UCSD-AML1 (cell line): ENCODE measurements around the gene EFNA1.
A peak's percentile ranks its signal among the peaks of the same experiment; 100 is the strongest.
"Not testable (repeated sequence)": the region's sequence is repeated elsewhere in the genome, so short reads cannot be mapped to it uniquely, and the experiment has no call there.

ENCODE experiments used
- DNase-seq: peaks from one replicate; lab custom pipeline; 2025; ENCODE audit not compliant: unreplicated experiment; lab: John Stamatoyannopoulos, UW

Gene EFNA1

DNA sequence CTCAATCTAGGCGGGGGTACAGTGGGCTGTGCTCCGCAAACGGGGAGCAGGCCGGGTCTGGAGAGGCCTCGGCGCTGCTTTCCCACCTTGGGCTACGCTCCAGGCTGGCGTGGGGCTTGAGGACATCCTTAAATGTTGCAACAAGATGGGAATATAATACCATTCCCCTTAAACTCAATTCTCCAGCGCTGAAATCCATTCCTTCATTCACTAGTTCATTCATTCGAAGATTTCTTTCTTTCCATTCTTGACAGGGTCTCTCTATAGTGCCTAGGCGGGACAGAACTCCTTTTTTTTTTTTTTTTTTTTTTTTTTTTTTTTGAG, 12.9 kb downstream of the EFNA1 start:
- no peak for DNase-seq

DNA sequence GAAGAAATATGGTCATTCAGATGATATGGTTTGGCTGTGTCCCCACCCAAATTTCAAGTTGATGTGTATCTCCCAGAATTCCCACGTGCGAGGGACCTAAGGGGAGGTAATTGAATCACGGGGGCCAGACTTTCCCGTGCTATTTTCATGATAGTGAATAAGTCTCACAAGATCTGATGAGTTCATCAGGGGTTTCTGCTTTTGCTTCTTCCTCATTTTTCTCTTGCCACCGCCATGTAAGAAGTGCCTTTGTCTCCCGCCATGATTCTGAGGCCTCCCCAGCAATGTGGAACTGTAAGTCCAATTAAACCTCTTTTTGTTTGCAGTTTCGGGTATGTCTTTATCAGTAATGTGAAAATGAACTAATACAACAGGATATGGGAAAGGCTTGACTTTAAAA, 14.1 kb downstream of the EFNA1 start:
- DNase-seq, result no peak

DNA sequence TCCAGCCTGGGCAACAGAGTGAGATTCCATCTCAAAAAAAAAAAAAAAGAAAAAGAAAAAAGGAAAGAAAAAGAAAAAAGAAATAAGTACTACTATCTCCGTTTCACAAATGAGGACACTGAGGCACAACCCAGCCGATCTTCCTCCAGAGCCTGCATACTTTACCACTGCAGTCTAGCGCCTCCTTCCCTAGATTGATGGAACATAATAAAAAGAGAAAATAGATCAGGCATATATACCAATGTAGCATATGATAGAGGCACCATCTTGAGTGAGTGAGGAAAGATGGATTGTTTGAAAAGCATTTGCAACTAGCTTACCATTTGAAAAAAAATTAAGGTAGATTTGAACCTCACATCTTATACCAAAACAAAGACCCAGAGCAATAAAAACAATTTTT, 17.8 kb downstream of the EFNA1 start:
- no peak for DNase-seq

DNA sequence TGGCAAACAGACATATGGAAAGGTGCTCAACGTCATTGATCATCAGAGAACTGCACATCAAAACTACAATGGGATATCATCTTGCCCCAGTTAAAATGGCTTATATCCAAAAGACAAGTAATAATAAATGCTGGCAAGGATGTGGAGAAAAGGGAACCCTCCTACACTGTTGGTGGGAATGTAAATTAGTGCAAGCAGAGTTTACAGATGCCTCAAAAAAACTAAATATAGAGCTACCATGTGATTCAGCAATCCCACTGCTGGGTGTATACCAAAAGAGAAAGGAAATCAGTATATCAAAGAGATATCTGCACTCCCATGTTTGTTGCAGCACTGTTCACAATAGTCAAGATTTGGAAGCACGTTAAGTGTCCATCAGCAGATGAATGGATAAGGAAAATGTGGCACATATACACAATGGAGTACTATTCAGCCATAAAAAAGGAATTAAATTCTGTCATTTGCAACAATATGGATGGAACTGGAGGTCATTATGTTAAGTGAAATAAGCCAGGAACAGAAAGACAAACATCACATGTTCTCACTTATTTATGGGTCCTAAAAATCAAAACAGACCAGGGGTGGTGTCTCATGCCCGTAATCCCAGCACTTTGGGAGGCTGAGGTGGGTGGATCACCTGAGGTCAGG, 28.4 kb downstream of the EFNA1 start:
- DNase-seq, result not testable (repeated sequence)

DNA sequence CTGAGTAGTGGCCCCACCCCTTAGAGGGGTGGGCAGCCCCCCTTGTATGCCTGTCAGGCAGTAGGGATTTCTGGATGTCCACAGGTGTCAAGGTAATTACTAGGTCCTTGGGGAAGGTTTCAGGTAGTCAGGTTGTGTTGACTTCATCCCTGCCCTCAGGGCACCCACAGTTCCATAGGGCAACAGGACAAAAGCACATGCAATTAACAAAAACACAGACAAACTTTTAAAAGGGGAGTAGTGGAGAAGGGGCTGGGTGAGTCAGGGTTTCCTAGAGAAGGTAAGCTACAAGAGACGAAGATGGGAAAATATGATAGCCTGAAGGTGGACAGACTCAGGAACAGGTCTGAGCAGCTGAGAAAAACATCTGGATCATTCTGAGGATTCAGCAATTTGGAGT, 31.3 kb downstream of the EFNA1 start:
- DNase-seq, result no peak

DNA sequence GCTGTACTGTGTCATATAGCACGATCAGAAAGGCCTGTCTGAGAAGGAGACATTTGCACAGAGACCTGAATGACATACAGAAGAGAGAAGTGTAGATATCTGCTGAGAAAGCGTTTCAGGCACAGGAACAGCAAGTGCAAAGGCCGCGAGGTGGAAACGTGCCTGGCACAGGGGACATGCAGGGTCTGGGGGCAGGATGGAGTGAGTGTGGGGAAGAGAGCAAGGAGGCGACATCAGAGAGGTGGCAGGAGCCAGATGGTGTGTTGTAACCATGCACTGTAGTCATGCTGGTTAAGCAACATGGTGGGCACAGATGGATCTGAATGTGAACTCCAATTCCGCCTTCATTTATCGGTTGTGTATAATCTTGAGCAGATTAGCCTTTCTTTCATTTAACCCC, 32.5 kb downstream of the EFNA1 start:
- no peak for DNase-seq

DNA sequence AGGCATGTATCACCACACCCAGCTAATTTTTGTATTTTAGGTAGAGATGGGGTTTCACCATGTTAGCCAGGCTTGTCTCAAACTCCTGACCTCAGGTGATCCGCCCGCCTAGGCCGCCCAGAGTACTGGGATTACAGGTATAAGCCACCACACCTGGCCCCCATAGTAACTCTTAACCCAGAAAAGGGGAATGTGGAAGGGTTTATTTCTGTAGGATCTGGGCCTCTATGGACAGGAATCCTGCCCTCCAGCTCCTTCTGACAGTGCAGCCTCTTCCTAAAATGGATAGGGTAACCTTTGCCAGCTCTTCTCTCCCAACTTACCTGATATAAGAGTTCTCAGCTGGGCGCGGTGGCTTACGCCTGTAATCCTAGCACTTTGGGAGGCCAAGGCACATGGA, 35.0 kb downstream of the EFNA1 start:
- not testable (repeated sequence) for DNase-seq

DNA sequence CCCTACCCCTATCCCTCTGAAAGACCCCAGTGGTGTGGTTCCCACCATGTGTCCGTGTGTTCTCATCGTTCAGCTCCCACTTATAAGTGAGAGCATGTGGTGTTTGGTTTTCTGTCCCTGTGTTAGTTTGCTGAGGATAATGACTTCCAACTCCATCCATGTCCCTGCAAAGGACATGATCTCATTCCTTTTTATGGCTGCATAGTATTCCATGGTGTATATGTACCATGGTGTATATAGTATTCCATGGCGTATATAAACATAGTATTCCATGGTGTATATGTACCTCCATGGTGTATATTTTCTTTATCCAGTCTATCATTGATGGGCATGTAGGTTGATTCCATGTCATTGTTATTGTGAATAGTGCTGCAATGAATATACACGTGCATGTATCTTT, 36.1 kb downstream of the EFNA1 start:
- not testable (repeated sequence) for DNase-seq

DNA sequence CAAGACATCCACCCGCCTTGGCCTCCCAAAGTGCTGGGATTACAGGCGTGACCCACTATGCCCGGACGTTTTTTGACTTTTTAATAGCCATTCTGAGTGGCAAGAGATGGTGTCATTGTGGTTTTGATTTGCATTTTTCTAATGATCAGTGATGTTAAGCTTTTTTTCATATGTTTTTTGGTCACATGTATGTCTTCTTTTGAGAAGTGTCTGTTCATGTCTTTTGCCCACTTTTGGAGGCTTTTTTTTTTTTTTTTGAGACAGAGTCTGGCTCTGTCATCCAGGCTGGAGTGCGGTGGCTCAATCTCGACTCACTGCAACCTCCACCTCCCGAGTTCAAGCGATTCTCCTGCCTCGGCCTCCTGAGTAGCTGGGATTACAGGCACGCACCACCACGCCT, 36.9 kb downstream of the EFNA1 start:
- DNase-seq, result not testable (repeated sequence)

DNA sequence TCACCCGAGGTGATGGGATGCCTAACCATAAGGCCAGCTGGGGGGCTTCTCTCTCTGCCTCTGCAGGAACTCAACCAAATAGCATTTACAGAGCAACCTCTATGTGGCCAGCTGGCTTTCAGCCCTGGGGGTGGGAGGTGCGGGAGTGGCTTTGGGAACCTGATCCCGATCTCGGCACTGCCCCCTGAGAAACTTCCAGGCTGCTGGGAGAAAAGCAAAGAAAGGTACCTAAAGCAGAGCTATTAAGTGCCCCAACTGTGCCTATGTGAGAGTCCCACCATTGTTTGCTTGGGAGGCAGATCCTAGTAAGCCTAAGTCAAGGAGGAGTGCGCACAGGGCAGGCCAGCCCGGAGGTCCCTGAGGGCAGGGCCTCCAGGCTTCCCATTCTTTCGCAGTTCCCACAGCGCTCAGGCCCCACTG, 38.4 kb downstream of the EFNA1 start:
- no peak for DNase-seq

DNA sequence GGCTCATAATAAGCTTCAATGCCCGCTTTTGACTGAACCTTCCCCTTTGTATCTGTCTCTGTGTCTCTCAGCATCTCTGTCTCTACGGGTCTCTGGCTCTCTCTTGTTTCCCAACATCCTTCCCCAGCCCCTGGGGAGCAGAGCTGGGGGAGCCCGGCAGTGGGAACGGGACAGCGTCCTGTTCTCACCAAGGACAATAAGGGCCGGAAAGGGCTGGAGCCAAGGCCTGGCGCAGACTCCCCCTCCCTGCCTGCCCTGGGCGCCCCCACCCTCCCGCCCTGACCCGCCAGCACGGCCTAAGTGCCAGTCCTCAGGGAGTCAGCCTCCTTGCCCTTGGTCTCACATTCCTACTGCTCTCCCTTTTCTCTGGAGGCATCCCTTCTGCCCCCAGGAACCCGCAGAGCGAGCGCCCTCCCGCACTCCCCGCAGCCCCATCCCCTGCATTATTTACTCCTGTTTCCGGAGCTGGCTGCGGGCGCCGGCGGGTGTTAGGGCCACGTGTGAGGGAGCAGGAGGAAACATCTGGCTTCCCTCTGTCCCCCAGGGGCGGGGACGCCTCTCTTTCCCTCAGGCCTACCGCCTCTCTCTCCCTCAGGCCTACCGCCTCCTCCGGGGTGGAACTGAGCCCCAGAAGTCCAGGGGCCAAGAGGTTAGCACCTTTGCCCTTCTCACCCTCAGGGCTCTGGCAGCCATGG, 38.9 kb downstream of the EFNA1 start:
- DNase-seq, result peak; percentile 91

DNA sequence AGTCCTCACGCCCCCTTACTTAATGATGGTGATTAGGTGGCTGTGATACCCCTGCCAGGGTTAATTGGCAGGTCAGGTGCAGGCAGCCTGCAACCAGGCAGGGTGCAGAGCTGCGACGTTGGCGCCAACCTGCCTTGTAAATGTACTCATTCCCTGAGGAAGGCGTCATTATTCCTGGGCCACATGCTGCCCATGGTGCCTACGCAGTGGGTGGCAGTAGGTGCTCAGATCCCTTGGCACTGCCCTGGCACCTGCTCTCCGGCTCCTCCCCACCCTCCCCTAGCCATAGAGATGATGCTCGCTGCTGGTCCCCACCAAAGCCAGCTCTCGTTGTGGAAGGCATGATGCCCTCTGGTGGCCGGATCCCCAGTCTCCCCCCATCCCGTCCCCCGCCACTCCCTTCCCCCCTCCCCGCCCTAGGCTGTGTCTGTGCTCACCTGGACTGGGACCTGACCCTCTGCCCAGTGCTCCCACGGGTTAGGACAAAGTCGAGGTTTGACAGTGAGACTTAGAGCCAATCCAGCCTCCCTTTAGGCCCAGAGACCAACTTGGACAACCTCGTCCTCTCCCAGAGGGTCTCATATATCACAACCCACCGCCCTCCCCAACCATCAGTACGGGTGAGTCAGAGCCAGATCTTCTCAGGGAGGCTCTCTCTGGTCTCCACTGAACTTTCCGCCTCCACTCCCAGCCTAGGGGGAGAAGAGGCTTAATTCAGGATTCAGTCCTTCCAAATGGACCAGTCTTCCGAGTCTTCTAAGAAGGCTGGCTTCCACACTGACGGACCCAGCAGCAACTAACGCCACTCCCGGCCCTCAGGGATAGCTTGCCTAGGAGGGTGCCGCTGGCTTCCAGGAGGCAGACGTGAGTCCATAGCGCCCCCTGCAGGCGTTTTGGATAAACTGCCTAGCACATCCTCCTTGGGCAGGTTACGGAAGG, 39.8 kb downstream of the EFNA1 start:
- DNase-seq, result peak; percentile 89

DNA sequence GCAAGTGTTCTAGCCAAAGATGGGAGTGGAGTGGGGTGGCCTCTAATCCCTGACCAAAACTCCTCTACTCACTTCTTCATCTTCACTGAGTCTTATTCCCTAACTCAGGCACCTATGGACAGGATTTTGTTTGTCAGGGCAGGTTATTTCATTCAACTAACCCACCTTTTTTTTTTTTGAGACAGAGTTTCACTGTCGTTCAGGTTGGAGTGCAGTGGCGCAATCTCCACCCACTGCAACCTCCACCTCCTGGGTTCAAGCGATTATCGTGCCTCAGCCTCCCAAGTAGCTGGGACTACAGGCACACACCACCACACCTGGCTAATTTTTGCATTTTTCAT, 40.4 kb downstream of the EFNA1 start:
- DNase-seq, result not testable (repeated sequence)

DNA sequence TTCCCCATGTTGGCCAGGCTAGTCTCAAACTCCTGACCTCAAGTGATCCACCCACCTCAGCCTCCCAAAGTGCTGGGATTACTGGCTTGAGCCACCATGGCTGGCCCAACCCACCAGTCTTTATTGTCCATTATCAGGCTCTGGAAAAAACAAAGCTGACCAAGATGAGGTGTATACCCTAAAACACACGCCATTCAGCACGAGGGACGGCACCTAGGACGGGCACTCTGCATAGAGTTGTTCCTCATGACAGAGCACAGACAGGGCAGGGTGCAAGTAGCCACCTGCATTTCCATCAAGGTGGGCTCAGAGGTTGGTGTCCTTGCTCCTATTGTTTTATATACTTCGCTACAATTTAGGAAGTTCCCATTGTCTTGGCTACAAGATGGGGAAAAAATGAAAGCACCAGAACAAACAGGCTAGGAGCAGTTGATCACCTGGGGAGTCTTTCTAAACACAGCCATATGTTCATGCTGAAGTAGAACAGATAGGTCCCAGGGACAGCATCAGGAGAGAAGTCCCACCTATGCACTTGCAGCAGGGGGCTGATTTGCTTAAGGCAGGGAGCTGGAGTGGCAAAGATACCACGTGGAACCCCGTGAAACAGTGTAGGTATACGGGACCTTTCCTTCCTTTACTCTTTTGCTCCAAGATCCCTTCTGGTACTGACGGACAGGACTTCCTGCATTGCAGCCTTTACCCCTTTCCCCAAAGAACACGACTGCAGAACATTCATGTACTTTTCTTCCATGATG, 41.0 kb downstream of the EFNA1 start:
- DNase-seq, result no peak

DNA sequence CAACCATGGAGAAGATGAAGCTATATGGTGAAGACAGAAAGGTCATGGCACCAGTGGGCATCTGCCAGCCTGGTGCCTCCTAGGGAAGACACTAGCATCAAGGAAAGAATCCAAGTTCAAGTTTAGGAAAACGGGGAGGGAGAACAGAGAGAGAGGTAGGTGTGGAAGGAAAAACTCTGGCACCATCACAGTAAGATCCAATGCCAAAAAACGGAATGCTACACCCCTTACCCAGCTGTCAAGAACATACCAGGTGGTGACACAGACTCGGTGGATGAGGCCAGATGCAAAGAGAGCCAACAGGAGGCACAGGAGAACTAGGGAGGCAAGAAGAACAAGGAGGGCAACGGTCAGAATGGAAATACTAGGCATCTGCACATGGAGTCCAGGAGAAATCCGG, 41.9 kb downstream of the EFNA1 start:
- DNase-seq, result no peak

DNA sequence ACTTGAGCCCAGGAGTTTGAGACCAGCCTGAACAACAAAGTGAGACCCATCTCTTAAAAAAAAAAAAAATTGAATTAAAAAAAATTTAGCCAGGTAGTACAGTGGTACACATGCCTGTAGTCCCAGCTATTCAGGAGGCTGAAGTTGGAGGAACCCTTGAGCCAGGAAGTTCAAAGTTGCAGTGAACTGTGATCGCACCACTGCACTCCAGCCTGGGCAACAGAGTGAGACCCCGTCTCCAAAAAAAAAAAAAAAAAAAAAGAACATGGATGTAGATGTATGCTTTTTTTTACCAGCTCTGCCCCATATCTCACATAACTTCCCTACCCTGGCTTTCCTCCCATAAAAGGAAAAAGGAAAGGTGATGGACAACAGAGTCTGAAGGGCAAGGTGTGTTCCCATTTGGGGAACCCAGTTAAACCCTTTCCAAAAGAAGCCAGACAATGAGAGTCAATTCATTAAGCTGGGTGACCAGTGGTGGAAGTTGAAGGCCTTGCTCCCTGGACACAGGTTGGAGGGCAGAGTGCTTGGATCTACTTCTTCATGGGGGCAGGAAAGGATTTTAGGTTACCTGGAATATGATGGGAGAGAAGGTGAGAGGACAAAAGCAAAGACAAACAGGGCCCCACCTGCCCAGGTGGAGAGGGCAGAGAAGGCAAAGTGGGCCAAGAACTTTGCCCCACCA, 42.6 kb downstream of the EFNA1 start:
- DNase-seq, result no peak

DNA sequence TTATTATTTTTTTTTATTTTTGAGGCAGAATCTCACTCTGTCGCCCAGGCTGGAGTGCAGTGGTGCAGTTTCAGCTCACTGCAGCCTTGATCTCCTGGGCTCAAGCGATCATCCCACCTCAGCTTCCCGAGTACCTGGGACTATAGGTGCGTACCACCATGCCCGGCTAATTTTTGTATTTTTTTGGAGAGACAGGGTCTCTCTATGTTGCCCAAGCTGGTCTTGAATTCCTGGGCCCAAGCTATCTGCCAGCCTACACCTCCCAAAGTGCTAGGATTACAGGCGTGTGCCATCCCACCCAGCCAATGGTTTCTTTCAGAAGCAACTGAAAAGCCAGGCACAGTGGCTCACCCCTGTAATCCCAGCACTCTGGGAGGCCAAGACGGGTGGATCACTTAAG, 43.1 kb downstream of the EFNA1 start:
- no peak for DNase-seq

DNA sequence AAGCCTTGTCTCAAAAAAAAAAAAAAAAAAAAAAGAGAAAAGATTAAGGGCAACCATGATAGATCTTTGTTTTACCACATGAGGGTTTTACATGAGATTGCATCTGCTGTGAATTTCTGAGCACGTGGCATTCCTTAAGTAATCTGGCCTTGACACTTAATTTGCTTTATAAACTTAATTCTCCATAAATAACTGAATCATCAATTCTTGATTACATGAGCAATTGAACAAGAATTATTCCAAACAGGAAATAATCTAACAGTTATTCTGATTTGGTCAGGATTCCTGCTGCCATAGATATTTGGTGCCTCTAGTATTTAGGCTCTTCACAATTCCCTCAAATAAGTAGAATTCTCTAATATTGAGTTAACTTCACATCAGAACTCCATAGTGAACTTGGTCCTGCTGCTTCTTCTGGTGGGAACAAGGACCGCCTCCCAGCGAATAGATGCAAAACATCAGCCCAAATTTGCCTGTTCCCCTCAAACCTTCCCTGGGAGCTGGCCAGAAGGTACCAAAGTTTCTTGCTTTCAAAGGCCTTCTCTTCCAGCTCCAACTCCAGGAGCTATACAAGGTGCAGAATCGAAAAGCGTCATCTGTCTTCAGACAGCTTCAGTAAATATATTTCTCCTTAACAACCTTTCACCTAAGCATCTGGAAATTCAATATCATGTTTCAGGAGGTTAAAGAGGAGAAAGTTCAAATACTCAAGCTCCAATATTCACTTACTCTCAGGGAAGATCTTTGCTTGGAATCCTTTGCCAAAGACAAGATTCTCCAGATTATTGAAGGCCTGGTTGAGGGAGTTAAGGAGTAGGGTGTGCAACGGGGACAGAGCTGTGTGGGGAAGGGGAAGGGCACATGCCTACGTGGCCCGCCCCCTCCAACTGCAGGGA, 44.4 kb downstream of the EFNA1 start:
- DNase-seq, result no peak

DNA sequence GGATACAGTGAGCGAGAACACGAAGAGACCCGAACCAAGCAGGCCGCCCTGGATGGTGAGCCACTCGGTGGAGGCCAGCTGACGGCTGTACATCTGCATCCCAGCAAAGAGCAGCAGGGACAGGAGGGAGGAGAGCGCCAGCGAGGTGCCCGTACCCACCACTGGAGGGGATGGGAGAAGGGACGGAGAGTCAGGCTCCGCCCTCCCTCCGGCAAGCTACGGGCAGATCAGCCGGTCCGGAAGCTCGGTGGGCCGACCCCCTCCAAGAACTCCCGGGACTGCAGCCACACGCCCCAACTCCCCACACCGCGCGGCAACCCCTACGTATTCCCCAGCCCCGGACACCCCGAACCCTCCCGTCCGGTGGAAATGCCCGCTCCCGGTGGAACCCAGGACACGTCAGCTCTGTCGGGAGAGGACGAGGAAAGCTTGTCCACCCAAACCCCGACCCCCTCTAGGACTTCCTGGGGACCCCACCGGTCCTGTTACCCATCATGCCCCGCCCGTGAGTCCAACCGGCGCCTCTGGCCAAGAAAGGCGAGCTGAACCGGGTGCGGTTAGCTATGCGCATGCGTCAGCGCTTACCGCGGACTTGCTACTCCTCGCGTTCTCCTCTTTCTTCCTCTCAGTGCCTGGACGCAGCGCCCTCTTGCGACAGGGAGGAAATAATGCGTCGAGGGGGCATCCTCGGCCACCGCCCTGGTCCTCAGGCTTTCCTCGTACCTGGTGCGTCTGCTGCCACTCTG, 45.2 kb downstream of the EFNA1 start, which contains the start of gene KRTCAP2:
KRTCAP2 (minus strand) TSS at position 573 of the 746 bp plus-strand sequence; CDS start at position 493, 80 bp downstream.
- DNase-seq, result peak; percentile 93
